Activated naive CD8-positive, alpha-beta T cell treated with anti-CD3 and anti-CD28 coated beads, Interleukin-2, amount 10 ng/mL, durations not matched to agents 7 days and 5 days (primary cell): Measurements from ENCODE around the gene PTPRM. TPM values are rescaled to one million over a fixed set of nuclear protein-coding genes. Genes with fewer than 3 reads are reported as not detected.

Experiments used
- ATAC-seq: fragments of 150-1000 bp; cut with Tn5 transposase; one replicate; pipeline ENCODE4 v1.10.0; 2021; ENCODE audit warnings: low read depth, moderate library complexity
- POLR2A ChIA-PET: fragments of 350-600 bp; sonication (Branson Sonifier 250); formaldehyde crosslinking; loops from one replicate; lab custom pipeline; 2021; ENCODE audit warnings: antibody characterized with exemption; lab: Charles Lee
- DNase-seq: peaks from one replicate; pipeline ENCODE4 v3.0.0; 2021
- H3K27ac Mint-ChIP-seq: one replicate; pipeline ENCODE4 v1.8.0; 2022; ENCODE audit warnings: mild to moderate bottlenecking, mixed read lengths
- H3K27me3 Mint-ChIP-seq: one replicate; pipeline ENCODE4 v1.8.0; 2022; ENCODE audit warnings: mild to moderate bottlenecking, moderate library complexity, mixed read lengths
- H3K36me3 Mint-ChIP-seq: one replicate; pipeline ENCODE4 v1.8.0; 2021; ENCODE audit warnings: mild to moderate bottlenecking, mixed read lengths
- H3K4me1 Mint-ChIP-seq: one replicate; pipeline ENCODE4 v1.8.0; 2021; ENCODE audit warnings: mixed read lengths
- H3K4me3 Mint-ChIP-seq: one replicate; pipeline ENCODE4 v1.8.0; 2022; ENCODE audit warnings: mild to moderate bottlenecking, moderate library complexity, mixed read lengths
- H3K9me3 Mint-ChIP-seq: one replicate; pipeline ENCODE4 v1.8.0; 2021; ENCODE audit warnings: mixed read lengths
- total RNA-seq, 2 experiments: library from RNA; stranded (reverse); gene quantifications; one replicate each; pipeline ENCODE4 v1.2.3, GENCODE V29; 2021

PTPRM gene
- total RNA-seq, 2 experiments from 2014 or later, result 6.5 to 6.6 TPM

DNA sequence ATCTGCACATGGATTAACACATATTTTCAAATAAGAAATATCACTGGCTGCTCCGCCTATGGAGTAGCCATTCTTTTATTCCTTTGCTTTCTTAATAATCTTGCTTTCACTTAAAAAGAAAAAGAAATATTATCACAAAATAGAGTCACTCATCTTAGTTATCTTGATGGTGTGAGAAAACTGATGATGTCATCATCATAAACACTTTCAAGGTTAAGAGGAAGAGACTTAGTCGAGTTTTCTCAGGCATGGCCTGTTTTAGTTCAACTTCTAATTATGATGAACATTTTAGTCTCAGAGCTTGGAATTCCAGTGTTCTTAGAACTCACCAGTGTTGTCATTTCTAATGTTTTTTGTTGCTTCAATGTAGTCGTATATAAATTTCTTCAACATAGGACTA, 506.1 kb downstream of the PTPRM start:
- POLR2A ChIA-PET, result no interaction called here
- Mint-ChIP-seq H3K9me3 (no peaks in the 10 kb centered on the region), H3K4me1 (no peaks in the 10 kb centered on the region), H3K27me3 (no peaks in the 10 kb centered on the region), H3K36me3 (no peaks in the 10 kb centered on the region), H3K27ac (no peak overlapping the region), H3K4me3 (no peak overlapping the region)
- no peak for ATAC-seq
- no peak for DNase-seq

DNA sequence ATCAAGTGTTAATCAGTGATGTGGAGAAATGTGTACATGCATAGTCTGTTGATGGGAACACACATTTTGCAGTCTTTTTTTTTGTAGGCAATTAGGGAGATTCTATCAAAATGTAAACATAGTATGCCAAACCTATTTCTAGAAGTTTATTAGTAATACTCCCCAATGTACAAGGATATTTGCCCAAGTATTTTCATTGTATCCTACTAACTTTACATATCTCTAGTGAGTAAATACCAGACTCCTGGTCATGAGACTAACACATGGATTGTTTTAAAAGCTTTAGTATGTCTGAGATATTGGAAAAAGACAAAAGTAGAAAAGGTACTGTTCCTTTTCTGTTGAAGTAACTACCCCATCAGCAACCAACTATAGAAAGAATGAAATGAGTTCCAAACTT, 513.0 kb downstream of the PTPRM start:
- H3K27ac Mint-ChIP-seq, result no peak overlapping the region
- H3K9me3 Mint-ChIP-seq, result no peaks in the 10 kb centered on the region
- H3K4me1 Mint-ChIP-seq, result no peaks in the 10 kb centered on the region
- no peak for ATAC-seq
- no peaks in the 10 kb centered on the region for H3K27me3 Mint-ChIP-seq
- no peak for DNase-seq
- no peaks in the 10 kb centered on the region for H3K36me3 Mint-ChIP-seq
- H3K4me3 Mint-ChIP-seq, result no peak overlapping the region
- POLR2A ChIA-PET, result no interaction called here

DNA sequence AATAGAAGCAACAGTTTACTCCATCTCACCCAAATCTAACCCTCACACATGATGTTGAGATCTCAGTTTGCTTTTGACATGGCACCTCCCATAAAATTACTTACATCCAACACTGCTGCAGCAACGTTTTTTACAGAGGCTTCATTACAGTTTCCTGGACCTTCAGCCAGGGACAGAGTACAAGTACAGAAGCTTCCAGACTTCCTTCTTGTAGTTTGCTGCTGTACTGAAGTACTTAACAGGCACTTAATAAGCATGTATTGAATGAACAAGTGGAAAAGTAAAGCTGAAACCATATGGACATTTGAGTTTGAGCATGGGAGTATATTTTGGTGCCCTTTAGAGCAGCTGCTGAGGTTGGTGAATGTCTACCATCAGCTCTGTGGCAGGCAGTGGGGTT, 514.2 kb downstream of the PTPRM start:
- no peaks in the 10 kb centered on the region for H3K36me3 Mint-ChIP-seq
- no peak overlapping the region for H3K27ac Mint-ChIP-seq
- no peak overlapping the region for H3K4me3 Mint-ChIP-seq
- POLR2A ChIA-PET, result no interaction called here
- DNase-seq, result no peak
- no peaks in the 10 kb centered on the region for H3K4me1 Mint-ChIP-seq
- no peak for ATAC-seq
- H3K27me3 Mint-ChIP-seq, result no peaks in the 10 kb centered on the region
- peaks cover 1% of the 10 kb centered on the region for H3K9me3 Mint-ChIP-seq

DNA sequence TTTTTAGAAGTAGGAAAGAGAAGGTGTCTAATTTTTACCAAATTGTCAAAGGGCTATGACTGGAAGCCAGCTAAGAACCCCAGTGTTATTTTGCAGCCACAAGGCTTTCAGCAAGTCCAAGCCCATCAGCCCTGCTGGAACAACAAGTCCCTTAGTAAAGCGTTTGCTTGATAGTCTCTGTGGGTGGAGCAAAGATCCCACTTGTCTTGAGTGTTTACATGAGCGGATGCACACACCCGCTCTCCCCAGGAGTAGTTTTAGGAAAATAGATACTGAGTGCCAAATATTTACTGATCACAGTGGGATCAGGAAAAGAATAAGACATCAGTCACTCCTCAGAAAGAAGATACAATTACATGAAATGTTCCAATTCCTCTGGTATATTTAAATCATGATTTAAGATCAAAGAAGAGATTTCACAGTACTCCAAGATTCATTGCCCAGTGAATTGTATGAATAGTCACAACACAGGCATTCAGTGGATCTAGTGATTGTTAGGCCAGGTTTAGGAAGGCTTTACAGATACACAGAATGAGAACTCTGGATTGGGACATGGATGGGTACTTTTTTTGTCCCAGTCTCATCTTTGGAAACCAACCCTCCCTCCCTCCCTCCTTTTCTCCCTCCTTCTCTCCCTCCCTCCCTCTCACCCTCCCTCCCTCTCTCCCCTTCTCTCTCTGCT, 514.9 kb downstream of the PTPRM start:
- H3K27me3 Mint-ChIP-seq, result no peaks in the 10 kb centered on the region
- no peaks in the 10 kb centered on the region for H3K4me1 Mint-ChIP-seq
- POLR2A ChIA-PET, result no interaction called here
- H3K9me3 Mint-ChIP-seq, result peaks cover 1% of the 10 kb centered on the region
- H3K36me3 Mint-ChIP-seq, result no peaks in the 10 kb centered on the region
- no peak overlapping the region for H3K4me3 Mint-ChIP-seq
- ATAC-seq, result no peak
- H3K27ac Mint-ChIP-seq, result no peak overlapping the region
- DNase-seq, result no peak

DNA sequence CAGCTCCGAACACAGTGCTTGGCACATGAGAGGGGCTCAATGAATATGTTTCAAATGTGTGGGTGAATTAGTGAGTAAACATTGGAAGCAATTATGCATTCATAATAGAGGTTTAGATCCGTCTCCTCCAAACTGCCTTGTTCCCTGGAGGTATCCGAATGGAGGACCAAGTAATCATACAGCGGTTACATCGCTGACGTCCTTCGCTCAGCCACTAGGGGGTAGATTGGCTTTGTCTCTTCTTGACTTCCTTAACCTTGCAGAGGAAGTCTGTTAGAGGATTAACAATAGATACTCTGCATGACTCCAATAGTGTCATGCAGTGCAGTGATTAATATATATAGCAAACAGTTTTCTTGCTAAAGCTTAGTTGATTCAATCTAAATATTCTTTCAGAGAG, 517.0 kb downstream of the PTPRM start:
- ATAC-seq, result no peak
- no peak for DNase-seq

DNA sequence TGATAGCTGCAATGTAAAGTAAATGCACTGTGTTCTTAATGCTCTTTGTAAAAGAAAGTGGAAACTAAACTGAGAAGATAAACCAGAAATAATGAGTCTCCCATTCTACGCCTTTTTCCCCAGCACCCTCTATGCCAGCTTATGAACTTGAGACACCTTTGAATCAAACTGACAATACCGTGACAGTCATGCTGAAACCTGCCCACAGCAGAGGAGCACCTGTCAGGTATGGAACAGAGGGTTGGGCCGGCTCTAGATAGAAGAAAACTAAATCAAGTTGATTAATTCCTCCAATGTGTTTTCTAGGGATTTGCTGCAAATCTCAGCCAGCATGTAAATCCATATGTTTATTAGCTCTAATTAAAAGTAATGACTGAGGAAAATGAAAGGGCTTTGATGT, 521.5 kb downstream of the PTPRM start:
- no peak for ATAC-seq
- no peak overlapping the region for H3K27ac Mint-ChIP-seq
- no peaks in the 10 kb centered on the region for H3K36me3 Mint-ChIP-seq
- H3K27me3 Mint-ChIP-seq, result no peaks in the 10 kb centered on the region
- no peak overlapping the region for H3K4me3 Mint-ChIP-seq
- H3K4me1 Mint-ChIP-seq, result no peaks in the 10 kb centered on the region
- POLR2A ChIA-PET, result no interaction called here
- DNase-seq, result no peak
- H3K9me3 Mint-ChIP-seq, result peaks cover 3% of the 10 kb centered on the region

More for the DNA sequence above, 517.0 kb downstream of the PTPRM start:
- H3K36me3 Mint-ChIP-seq, result no peaks in the 10 kb centered on the region
- no peak overlapping the region for H3K4me3 Mint-ChIP-seq
- POLR2A ChIA-PET, result no interaction called here
- peaks cover 3% of the 10 kb centered on the region for H3K9me3 Mint-ChIP-seq
- H3K4me1 Mint-ChIP-seq, result no peaks in the 10 kb centered on the region
- H3K27ac Mint-ChIP-seq, result no peak overlapping the region
- H3K27me3 Mint-ChIP-seq, result no peaks in the 10 kb centered on the region

DNA sequence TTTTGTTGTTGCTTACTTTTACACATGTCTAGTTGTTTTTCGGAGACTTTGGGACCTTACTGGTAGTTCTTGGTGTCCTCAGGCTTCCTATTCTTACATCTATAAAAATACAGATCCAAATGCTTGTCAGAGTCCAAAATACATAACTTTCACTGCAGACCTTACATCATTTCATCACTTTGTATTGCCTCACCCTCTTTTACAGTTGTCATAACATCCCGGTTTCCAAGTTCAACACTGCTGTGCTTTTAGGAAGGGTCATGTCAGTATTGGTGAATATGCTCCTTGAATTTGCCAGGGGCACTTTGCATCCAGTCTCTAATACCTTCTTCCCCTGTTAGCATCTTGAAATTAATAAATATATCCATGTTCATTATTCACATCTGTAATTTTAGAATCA, 523.9 kb downstream of the PTPRM start:
- DNase-seq (no peak), ATAC-seq (no peak)
- H3K27ac Mint-ChIP-seq, result no peak overlapping the region
- H3K9me3 Mint-ChIP-seq, result peaks cover 2% of the 10 kb centered on the region
- H3K36me3 Mint-ChIP-seq, result no peaks in the 10 kb centered on the region
- H3K4me1 Mint-ChIP-seq, result no peaks in the 10 kb centered on the region
- no peaks in the 10 kb centered on the region for H3K27me3 Mint-ChIP-seq
- POLR2A ChIA-PET, result no interaction called here
- H3K4me3 Mint-ChIP-seq, result no peak overlapping the region

DNA sequence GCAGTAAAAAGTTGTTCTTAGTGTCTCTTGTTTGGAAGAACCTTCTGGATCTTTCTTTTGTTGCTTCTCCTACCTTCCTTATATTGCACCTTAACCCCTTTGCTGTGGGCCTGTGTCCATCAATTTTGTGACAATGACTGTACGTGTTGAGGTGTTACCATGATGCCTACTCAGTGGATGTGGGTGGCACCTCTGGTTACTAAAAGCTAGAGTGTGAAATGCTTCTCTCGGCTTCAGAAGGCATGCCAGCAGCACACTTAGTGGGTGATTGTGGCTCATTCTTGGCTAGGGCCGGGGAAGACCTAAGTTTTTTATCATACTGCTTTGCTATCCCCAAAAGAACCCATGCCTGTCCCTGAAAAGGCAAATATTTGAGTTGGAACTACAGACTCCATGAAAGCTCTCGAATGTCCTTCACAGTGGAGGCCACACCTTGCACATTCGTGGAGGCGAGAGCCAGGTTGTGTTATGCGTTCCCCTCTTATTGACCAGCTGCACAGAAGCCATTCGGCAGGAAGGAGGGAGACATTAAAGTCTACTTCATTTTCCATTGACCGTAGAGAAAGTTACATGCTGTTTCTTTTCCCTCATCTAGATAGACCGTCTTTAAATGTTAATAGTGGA, 528.9 kb downstream of the PTPRM start:
- DNase-seq, result no peak

DNA sequence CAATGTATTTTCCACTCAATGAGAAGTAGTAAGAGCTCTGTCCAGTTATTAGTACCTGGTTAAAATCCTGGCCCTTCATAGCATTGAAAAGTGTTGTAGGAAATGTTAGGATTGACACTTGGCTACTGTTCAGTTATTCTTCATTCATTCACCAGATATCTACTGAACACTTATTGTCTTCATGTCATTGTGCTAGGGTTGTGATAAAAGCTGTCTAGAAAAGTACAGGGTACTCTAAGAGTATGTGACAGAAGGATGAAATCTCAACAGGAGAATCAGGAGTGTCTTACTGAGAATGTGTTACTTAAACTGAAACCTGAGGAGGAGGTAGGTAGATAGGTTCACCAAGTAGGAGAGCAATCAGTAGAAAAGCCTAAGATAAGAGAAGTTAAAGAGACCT, 530.3 kb downstream of the PTPRM start:
- no peaks in the 10 kb centered on the region for H3K36me3 Mint-ChIP-seq
- POLR2A ChIA-PET, result no interaction called here
- H3K9me3 Mint-ChIP-seq, result no peaks in the 10 kb centered on the region
- no peaks in the 10 kb centered on the region for H3K4me1 Mint-ChIP-seq
- no peak for ATAC-seq
- H3K27ac Mint-ChIP-seq, result no peak overlapping the region
- no peak overlapping the region for H3K4me3 Mint-ChIP-seq
- no peak for DNase-seq
- H3K27me3 Mint-ChIP-seq, result no peaks in the 10 kb centered on the region

More for the DNA sequence above, 528.9 kb downstream of the PTPRM start:
- H3K36me3 Mint-ChIP-seq, result no peaks in the 10 kb centered on the region
- no peaks in the 10 kb centered on the region for H3K4me1 Mint-ChIP-seq
- H3K27ac Mint-ChIP-seq, result no peak overlapping the region
- no peak for ATAC-seq
- POLR2A ChIA-PET, result no interaction called here
- H3K27me3 Mint-ChIP-seq, result no peaks in the 10 kb centered on the region
- no peaks in the 10 kb centered on the region for H3K9me3 Mint-ChIP-seq
- H3K4me3 Mint-ChIP-seq, result no peak overlapping the region

DNA sequence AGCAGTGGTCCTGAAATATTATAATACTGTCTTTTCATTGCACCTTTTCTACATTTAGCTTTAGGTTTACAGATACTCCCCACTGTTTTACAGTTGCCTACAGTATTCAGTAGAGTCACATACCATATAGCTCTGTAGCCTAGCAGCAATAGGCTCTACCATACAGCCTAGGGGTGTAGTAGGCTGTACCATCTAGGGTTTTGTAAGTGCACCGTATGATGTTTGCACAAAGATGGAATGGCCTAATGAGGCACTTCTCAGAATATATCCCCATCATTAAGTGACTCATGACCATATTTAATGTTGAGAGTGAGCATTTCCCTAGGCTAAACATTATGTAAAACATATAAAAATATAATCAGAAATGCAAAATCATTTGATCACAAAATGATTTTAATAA, 530.8 kb downstream of the PTPRM start:
- no peaks in the 10 kb centered on the region for H3K36me3 Mint-ChIP-seq
- no peaks in the 10 kb centered on the region for H3K27me3 Mint-ChIP-seq
- ATAC-seq (no peak), DNase-seq (no peak)
- POLR2A ChIA-PET, result no interaction called here
- H3K27ac Mint-ChIP-seq, result no peak overlapping the region
- no peak overlapping the region for H3K4me3 Mint-ChIP-seq
- no peaks in the 10 kb centered on the region for H3K9me3 Mint-ChIP-seq
- no peaks in the 10 kb centered on the region for H3K4me1 Mint-ChIP-seq

DNA sequence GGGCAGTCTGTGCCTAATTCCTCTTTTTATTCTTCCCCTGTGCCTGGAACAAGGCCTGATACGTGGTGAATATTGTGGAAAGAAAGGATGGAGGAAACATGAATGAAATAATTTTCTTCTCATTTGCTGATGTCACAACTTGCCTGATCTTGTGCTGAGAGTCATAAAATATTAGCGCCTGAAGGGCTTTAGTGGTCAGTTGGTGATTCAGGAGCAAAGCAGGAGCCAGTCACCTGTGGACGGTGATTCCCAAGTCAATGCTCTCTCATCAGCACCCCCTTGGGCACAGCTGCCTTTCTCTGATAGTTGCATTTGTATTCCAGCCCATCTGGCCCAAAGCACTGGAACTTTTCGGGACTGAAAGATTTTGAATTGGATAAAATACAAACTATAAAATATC, 539.5 kb downstream of the PTPRM start:
- ATAC-seq (no peak), DNase-seq (no peak)
- H3K27me3 Mint-ChIP-seq, result no peaks in the 10 kb centered on the region
- no peak overlapping the region for H3K4me3 Mint-ChIP-seq
- H3K4me1 Mint-ChIP-seq, result no peaks in the 10 kb centered on the region
- no peak overlapping the region for H3K27ac Mint-ChIP-seq
- no peaks in the 10 kb centered on the region for H3K36me3 Mint-ChIP-seq
- POLR2A ChIA-PET, result no interaction called here
- H3K9me3 Mint-ChIP-seq, result no peaks in the 10 kb centered on the region

DNA sequence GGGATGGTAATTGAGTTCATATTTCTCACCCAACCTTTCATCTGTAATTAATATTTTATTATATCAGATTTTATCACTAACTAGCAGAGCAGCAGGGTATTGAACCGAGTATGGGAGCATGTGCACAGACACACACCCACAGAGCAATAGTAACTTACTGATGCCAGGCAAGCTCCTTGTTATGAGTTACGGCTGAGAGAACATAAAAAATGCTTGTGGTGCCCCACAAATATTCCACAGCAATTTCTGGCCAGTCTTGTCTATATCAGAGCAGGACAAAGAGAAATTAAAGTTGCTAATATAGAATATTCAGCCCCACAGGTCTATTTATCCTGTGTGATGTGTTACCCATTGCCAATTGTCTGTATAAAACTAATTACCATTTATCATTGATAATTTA, 540.3 kb downstream of the PTPRM start:
- H3K36me3 Mint-ChIP-seq, result no peaks in the 10 kb centered on the region
- ATAC-seq (no peak), DNase-seq (no peak)
- H3K4me3 Mint-ChIP-seq, result no peak overlapping the region
- H3K27me3 Mint-ChIP-seq, result no peaks in the 10 kb centered on the region
- no peaks in the 10 kb centered on the region for H3K4me1 Mint-ChIP-seq
- no peaks in the 10 kb centered on the region for H3K9me3 Mint-ChIP-seq
- H3K27ac Mint-ChIP-seq, result no peak overlapping the region
- POLR2A ChIA-PET, result no interaction called here

DNA sequence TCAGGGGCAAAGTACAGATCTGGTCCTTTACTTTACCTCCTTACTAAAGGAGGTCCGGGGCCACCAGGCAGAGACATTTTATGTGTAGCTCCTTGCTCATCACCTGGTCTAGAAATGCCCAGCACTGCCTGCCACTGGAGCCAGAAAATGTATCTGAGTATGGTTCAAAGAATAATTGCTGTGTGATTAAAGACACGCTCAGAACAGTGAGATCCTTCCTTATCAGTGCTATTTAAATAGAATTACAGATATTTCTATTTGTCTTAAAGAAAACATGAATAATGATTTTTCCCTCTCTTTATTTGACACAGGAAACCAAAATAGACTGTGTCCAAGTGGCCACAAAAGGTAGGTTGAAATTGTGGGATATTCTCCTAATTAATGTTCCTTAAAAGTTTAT, 547.4 kb downstream of the PTPRM start:
- Mint-ChIP-seq H3K9me3 (no peaks in the 10 kb centered on the region), H3K27ac (no peak overlapping the region), H3K4me1 (no peaks in the 10 kb centered on the region), H3K4me3 (no peak overlapping the region), H3K36me3 (no peaks in the 10 kb centered on the region), H3K27me3 (no peaks in the 10 kb centered on the region)
- POLR2A ChIA-PET, result no interaction called here
- DNase-seq (no peak), ATAC-seq (no peak)

DNA sequence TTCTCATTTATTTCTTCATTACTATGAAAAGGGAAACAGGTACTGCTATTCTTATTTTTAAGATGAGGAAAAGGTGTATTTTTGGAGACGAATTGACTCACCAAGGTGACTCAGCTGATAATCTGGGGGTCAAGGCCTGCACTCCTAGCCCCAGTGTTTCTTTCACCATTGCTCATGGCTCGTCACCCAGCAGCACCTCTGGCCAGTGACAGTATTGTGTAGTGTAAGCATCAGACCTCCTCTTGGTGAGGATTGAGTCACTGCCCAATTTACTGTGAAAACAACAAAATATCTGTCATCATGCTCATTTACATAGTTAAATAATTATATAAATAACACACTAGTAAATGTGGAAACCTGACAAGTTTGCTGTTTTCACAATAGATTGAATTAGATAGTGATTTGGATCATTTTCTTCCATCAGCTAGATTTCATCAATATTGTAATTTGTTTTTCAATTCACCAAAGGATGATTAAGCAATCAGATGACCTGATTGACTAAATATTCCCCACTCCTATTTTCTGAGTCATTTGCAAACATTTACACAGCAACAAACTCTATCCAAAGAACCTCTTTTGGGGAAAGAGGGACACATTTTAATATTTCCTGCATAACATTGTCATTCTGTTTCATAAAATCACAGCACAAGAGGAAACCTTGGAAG, 549.4 kb downstream of the PTPRM start:
- Mint-ChIP-seq H3K27me3 (no peaks in the 10 kb centered on the region), H3K36me3 (no peaks in the 10 kb centered on the region), H3K4me1 (no peaks in the 10 kb centered on the region), H3K4me3 (no peak overlapping the region), H3K27ac (no peak overlapping the region), H3K9me3 (no peaks in the 10 kb centered on the region)
- no peak for ATAC-seq
- DNase-seq, result no peak
- POLR2A ChIA-PET, result no interaction called here
